GM19193 (cell line): ENCODE measurements around the gene PLEKHG7.

Experiments
- POLR2A ChIP-seq: IDR thresholded peaks from 4 replicates; pipeline ENCODE4 v1.6.1; 2011; ENCODE audit not compliant: insufficient read depth, insufficient read length; ENCODE audit errors: extremely low read depth

The PLEKHG7 gene

GRCh38 chr12:92733181-92733580, 30.4 kb downstream of the PLEKHG7 start:
- no peak for TF ChIP-seq POLR2A

- no peak for TF ChIP-seq POLR2A
Observed at GRCh38 chr12:92733661-92734060, 30.9 kb downstream of the PLEKHG7 start.

GRCh38 chr12:92735131-92735721, 32.4 kb downstream of the PLEKHG7 start:
- TF ChIP-seq POLR2A, result no peak

GRCh38 chr12:92736605-92737004, 33.8 kb downstream of the PLEKHG7 start:
- no peak for TF ChIP-seq POLR2A

- TF ChIP-seq POLR2A, result no peak
Observed at GRCh38 chr12:92737855-92738850, 35.4 kb downstream of the PLEKHG7 start.

- no peak for TF ChIP-seq POLR2A
Observed at GRCh38 chr12:92739113-92739512, 36.3 kb downstream of the PLEKHG7 start.

- TF ChIP-seq POLR2A, result no peak
Observed at GRCh38 chr12:92740411-92740810, 37.6 kb downstream of the PLEKHG7 start.

- no peak for TF ChIP-seq POLR2A
Observed at GRCh38 chr12:92743026-92743425, 40.2 kb downstream of the PLEKHG7 start.

- no peak for TF ChIP-seq POLR2A
Observed at GRCh38 chr12:92745856-92746550, 43.2 kb downstream of the PLEKHG7 start.

GRCh38 chr12:92747151-92747550, 44.4 kb downstream of the PLEKHG7 start:
- TF ChIP-seq POLR2A, result no peak

- no peak for TF ChIP-seq POLR2A
Observed at GRCh38 chr12:92753976-92754885, 51.4 kb downstream of the PLEKHG7 start.

- no peak for TF ChIP-seq POLR2A
Observed at GRCh38 chr12:92756898-92757596, 54.3 kb downstream of the PLEKHG7 start.

GRCh38 chr12:92757597-92758121, 54.9 kb downstream of the PLEKHG7 start:
- no peak for TF ChIP-seq POLR2A

- TF ChIP-seq POLR2A, result no peak
Observed at GRCh38 chr12:92759634-92760268, 57.0 kb downstream of the PLEKHG7 start.

- TF ChIP-seq POLR2A, result no peak
Observed at GRCh38 chr12:92762773-92763172, 60.0 kb downstream of the PLEKHG7 start.
